GM18909 (cell line): ENCODE measurements around the gene KIAA0232.
"Not testable (repeated sequence)": the region's sequence is repeated elsewhere in the genome, so short reads cannot be mapped to it uniquely, and the experiment has no call there.

ENCODE experiments used
- ATAC-seq: cut with Tn5 transposase; IDR thresholded peaks from one replicate; pipeline ENCODE4 v1.9.1; 2021; ENCODE audit warnings: mild to moderate bottlenecking; ENCODE audit not compliant: unreplicated experiment, poor library complexity

KIAA0232 gene

DNA sequence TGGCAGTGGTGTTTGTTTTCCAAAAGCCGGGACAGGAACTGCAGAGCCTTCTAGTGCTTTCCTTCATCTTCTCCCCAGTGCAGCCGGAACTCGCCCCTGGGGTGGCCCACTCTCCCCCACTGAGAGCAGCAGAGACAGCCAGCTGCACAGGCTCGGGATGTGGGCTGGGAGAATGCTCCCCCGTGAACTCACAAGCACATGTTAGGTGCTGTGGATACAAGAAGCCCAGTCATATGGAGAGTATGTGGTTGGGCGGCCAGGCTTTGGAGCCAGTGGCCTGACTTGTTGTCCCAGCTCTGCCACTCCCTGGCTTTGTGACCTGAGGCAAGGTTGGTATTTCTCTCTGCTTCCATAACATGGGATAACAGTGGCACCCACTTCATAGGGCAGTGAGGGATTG lies 9.4 kb upstream of the KIAA0232 start:
- no peak for ATAC-seq

DNA sequence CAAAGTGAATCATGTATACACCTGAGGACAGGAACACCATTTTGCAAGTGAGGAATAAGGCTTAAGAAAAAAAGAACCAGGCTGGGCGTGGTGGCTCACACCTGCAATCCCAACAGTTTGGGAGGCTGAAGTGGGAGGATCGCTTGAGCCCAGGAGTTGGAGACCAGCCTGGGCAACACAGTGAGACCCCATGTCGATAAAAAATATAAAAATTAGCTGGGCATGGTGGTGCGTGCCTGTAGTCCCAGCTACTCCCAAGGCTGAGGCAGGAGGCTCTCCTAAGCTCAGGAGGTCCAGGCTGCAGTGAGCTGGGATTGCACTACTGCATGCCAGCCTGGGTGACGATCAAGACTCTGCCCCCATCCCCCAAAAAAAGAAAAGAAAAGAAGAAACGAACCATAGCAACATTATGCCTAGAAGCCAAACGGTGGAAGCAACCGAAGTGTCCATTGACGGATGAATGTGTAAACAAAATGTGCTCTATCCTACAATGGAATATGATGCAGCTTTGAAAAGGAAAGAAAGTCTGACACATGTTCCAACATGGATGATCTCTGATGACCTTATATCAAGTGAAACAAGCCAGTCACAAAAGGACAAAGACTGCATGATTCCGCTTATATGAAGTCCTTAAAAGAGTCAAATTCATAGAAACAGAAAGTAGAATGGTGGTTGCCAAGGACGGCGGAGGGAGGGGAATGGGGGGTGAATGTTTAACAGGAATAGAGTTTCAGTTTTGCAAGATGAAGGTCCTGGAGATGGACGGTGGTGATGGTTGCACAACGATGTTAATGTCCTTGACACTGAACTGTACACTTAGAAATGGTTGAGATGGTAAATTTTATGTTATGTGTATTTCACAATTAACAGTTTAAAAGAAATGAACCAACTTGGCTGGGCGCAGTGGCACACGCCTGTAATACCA lies 8.6 kb upstream of the KIAA0232 start:
- no peak for ATAC-seq

DNA sequence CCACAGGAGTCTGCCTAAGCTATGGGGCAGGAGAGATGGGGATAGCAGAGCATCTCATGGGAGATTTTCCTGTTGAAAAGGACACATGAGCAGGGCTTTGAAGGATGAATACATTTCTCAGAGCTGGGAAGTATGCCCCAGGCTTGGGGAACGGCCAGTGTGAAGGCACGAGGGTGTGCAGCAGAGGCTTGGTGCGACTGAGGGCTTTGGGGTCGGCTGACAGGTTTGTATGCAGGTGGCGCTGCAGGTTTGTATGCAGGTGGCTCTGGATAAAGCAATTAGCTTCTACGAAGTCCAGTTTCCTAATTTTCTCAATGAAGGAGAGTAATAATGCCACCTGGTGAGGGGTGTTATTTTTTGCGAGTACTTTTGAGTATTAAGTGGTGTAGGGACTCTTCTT lies 6.8 kb upstream of the KIAA0232 start:
- ATAC-seq = no peak

DNA sequence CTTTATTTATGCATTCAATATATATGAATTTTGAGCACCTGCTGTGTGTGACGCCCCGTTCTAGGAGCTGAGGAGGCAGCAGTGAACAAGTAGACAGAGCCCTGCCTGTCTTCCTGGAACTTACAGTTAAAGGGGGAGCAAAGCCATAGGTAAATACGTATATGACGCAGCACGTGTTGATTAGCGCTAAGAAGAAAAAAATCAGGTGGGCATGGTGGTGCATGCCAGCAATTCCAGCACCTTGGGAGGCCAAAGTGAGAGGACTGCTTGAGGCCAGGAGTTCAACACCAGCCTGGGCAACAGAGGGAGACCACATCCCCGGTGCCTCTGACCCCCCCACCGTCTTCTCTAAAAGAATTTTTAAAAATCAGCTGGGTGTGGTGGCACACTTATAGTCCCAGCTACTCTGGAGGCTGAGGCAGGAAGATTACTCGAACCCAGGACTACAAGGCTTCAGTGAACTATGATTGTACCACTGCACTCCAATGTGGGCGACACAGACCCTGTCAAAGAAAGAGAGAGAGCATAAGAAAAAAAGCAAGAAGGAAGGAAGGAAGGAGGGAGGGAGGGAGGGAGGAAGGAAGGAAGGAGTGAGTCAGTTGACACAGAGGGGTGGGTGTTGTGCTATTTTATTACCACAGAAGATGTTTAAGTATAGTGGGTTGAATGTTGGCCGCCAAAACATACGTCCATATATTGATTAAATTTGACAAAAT lies 5.4 kb upstream of the KIAA0232 start:
- ATAC-seq = no peak

DNA sequence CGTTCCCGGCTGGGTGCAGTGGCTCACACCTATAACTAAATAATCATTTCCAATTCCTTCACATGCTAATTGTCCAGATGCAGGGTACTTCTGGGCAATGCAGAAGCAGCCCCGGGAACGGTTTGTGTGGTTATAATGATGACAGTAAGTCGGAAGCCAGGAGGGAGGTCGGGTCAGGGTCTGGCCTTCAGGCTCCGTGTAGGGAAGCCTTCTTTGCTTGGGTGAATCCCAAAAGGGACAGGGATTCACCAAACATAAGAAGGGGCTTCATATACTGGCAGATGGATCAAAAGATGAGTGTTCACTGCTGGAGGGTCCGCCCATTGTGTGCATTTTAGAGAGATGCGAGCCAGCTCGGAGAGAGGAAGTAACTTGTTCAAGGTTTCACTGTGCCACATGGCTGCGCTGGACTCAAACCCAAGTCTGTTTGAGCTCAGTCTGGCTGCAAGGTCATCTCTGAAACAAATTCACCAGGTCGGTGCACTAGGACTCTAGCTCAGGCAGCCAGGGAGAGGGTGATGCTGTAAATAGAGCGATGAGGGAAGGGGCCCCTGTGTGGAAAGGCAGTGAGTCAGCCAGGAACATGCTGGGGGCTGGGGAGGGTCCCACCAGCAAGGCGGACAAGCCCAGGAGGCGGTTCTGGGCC lies 4.8 kb upstream of the KIAA0232 start:
- no peak for ATAC-seq

DNA sequence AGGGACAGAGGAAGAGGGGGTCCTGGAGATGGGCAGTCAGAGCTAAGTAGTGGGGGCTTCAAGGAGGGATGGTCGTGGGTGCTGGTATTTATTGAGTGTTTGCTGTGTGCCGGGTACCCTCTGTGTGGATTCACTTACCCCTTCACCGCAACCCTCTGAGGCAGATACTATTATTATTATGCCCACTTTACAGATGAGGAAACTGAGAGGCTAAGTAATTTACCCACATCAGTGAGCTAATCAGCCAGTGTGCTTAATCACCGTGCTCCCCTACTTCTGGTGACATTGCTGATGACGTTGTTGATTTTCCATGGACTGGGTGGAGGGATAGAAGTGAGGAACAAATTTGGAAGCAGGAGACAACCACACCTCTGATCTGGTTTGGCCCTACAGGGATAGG lies 4.1 kb upstream of the KIAA0232 start:
- ATAC-seq = no peak

DNA sequence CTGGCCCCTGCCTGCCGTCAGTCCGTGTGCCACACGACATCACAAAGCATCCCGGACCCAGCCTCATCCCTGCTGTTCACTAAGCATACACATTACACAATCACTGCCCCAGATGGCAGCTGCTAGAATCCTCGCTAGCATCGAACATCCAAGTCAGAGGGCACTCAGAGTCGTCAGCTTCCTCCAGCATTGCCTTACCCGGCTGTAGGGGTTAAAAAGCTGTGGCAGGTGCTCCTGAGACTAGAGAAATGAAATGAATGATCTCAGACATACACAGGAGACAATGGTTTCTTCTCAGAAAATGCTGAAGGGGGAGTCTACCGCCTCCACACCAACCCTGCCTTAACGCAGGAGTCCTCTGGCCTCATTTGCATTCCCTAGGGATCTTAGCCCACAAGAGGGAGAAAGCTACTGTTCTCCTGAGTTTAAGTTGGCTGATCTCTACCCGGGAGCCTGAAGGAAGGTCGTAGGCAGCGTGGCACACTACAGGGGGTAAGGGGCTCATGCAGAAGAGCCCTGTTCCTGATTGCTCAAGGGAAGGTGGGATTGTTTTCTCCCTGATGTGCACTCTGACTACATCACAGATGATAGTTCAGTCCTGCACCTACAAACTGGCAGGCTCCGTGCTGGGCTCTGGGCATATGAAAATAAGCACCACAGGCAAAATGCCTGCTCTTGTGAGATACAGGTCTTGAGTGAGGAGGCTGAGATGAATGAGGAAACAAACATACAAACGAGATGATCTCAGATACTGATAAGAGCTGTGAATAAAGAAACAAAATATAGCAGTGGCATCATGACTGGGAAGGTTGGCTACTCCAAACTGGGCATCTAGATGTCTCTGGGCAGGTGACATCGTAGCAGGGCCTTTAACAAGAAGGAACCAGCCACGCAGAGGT lies 2.6 kb upstream of the KIAA0232 start:
- ATAC-seq = no peak

DNA sequence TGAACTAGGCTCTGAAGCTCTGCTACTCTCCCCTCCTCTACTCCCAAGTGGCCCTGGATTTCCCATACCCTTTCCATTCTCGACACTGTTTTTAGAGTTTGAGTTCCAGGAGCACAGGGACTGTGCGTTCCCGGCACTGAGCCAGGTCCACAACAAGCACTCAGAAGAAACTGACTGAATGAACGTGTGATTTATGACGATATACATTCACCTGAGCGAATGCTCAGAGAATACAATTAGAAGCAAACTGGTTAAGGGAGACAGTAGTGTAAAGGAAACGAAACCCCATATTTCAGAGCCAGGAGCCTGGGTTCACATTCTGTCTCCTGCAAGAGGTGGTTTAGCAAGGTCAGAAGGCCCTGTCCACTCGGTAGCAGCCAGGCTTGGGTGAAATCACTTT lies 1.4 kb upstream of the KIAA0232 start:
- no peak for ATAC-seq

DNA sequence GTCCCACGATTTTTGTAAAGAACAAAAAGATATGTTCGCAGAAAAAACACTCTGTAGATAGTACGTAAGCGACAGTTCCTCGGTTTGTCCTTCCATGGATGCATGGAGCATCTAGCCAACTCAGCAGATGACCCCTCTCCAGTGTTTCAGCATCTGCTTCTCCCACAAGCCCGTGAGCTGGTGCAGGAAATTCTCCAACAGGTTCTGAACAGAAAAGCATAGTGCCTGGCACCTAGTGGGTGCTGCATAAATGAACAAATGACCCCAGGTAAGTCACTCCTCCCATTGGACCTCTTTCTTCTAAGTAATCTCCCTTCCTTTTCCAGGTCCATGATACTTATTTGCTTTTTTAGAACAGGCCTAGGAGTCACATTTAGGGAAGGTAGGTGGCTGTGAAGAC lies 966 bp upstream of the KIAA0232 start:
- ATAC-seq = no peak

DNA sequence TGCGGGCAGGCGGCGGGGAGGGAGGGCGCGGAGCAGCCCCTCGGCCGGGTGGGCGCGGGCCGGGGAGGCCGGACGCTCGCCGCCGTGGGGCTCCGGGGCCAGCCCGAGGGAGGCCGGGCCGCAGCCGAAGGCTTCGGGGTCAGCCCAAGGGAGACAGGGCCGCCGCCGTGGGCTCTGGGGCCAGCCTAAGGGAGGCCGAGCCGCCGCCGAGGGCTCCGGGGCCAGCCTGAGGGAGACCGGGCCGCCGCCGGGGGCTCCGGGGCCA lies 251 bp downstream of the KIAA0232 start:
- no peak for ATAC-seq

DNA sequence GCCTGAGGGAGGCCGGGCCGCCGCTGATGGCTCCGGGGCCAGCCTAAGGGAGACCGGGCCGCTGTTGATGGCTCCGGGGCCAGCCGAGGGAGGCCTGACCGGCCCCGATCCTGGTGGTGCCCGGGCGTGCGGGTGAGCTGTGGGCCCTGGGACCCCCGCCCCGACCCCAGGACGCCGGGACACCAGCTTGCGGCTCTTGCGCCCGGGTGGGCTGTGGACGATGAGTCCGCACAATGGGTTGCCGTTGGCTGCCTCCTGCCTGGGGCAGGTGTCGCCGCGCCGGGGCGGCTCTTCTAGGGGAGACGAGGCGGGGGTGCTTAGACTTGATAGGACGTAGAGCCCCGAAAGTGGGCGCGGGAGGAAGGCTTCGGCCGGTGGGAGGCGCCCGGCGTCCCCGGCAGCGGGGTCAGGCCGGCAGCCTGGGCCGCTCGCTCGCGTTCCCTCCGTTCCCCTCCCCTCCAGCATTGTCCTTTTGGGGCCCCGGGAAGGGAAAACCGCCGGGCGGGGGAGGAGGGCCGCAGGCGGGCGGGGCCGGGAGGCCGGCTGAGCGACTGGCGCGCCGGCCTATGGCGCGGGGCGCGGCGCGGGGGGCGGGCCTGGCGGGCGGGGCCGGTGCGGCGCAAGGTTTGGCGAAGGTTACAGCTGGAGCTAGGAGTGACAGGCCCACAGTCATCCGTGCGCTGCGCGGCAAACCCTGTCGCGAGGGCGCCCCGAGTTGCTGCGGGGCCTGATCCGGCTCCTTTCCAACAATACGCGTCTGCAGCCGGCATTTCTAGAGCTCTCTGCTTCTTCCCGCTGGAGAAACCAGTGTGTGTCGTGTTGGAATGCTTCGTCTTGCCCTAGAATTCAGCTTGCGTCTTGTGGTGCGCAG lies 819 bp downstream of the KIAA0232 start:
- peak; percentile 76 for ATAC-seq

DNA sequence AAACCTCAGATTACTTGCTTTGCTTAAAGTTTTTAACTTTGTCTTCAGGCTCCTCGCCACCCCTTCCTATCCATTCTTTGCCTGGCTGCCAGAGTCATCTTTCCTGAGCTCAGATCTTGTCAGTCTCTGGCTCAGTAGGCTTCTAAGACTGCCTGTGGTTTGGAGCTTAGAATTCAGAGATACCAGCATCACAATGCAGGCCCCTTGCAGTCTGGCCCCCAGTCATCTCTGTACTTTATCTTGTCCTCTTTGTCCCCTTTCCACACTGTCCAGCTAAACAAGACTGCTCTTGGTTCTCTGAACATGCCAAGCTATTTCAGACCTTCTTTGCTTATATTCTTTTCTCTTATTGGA lies 3.0 kb downstream of the KIAA0232 start:
- no peak for ATAC-seq

DNA sequence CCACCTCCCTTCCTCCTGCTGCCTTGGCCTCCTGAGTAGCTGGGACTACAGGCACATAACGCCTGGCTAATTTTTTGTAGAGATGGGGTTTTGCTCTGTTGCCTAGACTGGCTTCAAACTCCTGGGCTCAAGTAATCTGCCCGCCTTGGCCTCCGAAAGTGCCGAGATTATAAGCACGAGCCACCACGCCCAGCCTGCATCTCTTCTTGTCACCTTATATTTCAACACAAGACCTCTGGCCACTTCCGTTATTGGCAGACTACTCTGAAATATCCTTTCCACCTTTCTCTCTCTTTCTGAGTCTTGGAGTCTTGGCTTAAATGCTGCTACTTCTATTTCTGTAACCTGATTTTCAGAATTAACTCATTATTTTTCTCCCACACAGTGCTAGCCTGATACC lies 5.6 kb downstream of the KIAA0232 start:
- no peak for ATAC-seq

DNA sequence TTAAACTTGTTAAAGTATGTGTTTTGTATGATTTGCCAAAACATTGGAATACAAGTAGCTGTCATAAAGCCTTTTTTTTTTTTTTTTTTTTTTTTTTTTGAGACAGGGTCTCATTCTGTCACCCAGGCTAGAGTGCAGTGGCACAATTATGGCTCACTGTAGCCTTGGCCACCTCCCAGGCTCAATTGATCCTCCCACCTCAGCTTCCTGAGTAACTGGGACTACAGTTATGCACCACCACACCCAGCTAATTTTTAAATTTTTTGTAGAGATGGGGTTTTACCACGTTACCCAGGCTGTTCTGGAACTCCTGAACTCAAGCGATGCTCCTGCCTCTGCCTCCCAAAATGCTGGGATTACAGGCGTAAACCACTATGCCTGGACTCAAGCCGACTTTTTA lies 8.7 kb downstream of the KIAA0232 start:
- ATAC-seq = not testable (repeated sequence)

DNA sequence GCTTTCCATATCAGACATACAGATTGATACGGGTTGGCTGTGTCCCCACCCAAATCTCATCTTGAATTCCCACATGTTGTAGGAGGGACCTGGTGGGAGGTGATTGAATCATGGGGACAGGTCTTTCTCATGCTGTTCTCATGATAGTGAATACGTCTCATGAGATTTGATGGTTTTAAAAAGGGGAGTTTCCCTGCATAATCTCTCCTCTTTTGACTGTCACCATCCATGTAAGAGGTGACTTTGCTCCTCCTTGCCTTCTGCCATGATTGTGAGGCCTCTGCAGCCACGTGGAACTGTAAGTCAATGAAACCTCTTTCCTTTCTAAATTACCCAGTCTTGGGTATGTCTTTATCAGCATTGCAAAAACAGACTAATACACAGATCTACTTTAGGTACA lies 9.3 kb downstream of the KIAA0232 start:
- ATAC-seq = not testable (repeated sequence)

DNA sequence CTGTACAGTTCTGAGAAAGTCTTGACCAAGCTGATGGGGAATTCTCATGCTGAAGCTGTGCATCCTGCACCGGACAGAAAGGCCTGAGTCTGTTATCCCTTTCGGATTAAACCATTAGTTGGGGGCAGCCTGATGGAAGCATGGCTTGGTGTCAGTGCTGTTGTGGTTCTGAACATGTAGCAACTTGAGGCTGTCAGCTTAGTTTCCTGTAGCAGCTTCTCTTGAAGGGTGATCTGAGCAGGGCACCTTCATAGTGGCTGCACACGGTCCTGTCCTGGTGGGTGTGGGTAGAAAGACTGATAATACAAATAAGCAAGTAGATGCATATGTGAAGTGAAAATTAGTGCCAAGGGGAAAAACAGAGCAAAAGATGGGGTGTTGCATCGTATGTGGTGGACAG lies 11.7 kb downstream of the KIAA0232 start:
- ATAC-seq = no peak

DNA sequence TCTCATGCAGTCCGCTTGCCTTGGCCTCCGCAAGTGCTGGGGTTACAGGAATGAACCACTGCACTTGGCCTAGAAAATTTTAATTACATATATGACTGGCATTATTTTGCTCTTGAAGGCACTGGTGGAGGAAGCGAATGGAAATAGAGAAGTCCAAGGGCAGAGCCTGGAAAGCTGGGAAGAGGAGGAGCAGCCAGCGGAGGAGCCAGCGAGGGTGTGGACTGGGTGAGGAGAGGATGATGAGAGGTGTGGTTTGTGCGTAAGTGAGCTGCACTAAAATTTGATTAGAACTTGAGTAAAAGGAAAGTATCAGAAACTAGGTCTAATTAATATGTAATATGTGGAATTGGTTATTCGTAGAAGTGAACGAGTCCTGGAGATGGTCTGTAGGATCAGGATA lies 13.3 kb downstream of the KIAA0232 start:
- no peak for ATAC-seq

DNA sequence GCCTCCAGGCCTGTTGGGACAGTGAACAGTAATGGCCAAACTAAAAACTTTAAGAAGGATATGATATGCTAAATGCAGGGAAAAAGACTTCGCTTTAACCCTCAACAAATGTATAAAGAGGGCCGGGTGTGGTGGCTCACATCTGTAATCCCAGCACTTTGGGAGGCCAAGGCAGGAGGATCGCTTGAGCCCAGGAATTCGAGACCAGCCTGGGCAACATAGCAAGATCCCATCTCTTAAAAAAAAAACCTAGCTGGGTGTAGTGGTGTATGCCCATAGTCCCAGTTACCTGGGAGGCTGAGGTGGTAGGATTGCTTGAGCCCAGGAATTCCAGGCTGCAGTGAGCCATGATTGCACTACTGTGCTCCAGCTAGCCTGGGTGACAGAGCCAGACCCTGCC lies 14.8 kb downstream of the KIAA0232 start:
- not testable (repeated sequence) for ATAC-seq

DNA sequence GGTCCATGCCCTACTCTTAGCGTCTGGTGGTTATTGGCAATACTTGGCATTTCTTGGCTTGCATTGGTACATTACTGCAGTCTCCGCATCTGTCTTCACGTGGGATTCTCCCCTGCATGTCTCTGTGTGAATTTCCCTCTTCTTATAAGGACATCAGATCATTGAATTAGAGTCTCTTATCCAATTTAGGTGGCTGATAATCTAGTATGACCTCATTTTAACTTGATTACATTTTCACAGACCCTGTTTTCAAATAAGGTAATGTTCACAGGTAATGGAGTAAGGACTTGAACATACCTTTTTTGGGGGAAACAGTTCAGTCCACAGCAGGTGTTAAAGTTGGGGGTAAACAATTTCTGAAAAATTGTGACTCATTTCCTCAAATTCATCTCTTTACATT lies 16.6 kb downstream of the KIAA0232 start:
- no peak for ATAC-seq

DNA sequence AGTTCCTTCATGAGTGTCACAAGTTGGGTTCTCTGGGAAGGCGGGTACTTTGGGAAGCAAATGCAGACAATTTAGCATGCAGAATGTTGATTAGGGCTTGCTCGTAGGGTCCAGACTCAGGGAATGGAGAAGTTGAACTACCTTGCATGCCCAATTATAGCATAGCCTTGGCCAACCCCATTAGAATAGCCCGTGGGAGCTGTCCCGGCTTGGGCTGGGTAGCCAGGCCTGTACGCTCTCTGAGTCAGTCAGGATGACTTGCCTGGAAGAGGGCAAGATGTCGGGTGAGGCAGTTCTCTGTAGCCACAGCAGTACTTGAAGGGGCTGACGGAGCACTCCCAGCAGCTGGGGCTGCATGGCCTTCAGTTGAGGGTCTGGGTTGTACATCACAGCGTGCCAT lies 19.5 kb downstream of the KIAA0232 start:
- ATAC-seq = no peak
